HepG2 (cell line): ENCODE results near the gene SYNJ2. TPM values are rescaled to one million over a fixed set of nuclear protein-coding genes. Genes with fewer than 3 reads are reported as not detected.

Source experiments
- AGO1 ChIP-seq: fragments of 200-400 bp; formaldehyde crosslinking; IDR thresholded peaks from 2 replicates; pipeline ENCODE4 v1.6.1; 2017; ENCODE audit warnings: mild to moderate bottlenecking, low read depth, low read length, moderate library complexity; ENCODE audit not compliant: poor library complexity, severe bottlenecking
- AGO2 ChIP-seq: fragments of 200-400 bp; formaldehyde crosslinking; optimal IDR thresholded peaks from 2 replicates; pipeline ENCODE3; 2017; ENCODE audit warnings: mild to moderate bottlenecking, low read depth, low read length, moderate library complexity
- EHMT2 ChIP-seq: fragments of 200-600 bp; sonication (generic); IDR thresholded peaks from 2 replicates; pipeline ENCODE4 v1.7.0; 2017; ENCODE audit warnings: antibody characterized with exemption, low read depth, low read length, borderline replicate concordance
- EZH2 ChIP-seq: conservative IDR thresholded peaks from 2 replicates; pipeline ENCODE4 v1.6.1; 2012; ENCODE audit warnings: mild to moderate bottlenecking, low read depth, low read length, moderate library complexity
- HIC2 ChIP-seq: sonication (generic); formaldehyde crosslinking; IDR thresholded peaks from 2 replicates; pipeline ENCODE4 v1.9.0; 2022; ENCODE audit warnings: low read depth, missing genetic modification reagents
- MTF1 ChIP-seq: sonication (generic); formaldehyde crosslinking; IDR thresholded peaks from 2 replicates; pipeline ENCODE4 v1.5.0; 2020; ENCODE audit warnings: missing genetic modification reagents
- MYNN ChIP-seq: sonication (generic); formaldehyde crosslinking; IDR thresholded peaks from 2 replicates; pipeline ENCODE4 v1.4.0; 2020; ENCODE audit warnings: mild to moderate bottlenecking, low read depth, missing genetic modification reagents
- PREB ChIP-seq: sonication (generic); formaldehyde crosslinking; IDR thresholded peaks from 2 replicates; pipeline ENCODE4 v1.4.0; 2020; ENCODE audit warnings: missing genetic modification reagents
- STAG1 ChIP-seq: sonication (generic); formaldehyde crosslinking; IDR thresholded peaks from 2 replicates; pipeline ENCODE4 v1.4.0; 2020; ENCODE audit warnings: missing genetic modification reagents
- THAP9 ChIP-seq: sonication (generic); formaldehyde crosslinking; IDR thresholded peaks from 2 replicates; pipeline ENCODE4; 2020; ENCODE audit warnings: missing genetic modification reagents, mild to moderate bottlenecking, borderline replicate concordance
- YEATS4 ChIP-seq: sonication (generic); formaldehyde crosslinking; IDR thresholded peaks from 2 replicates; pipeline ENCODE4 v1.4.0; 2020; ENCODE audit warnings: missing genetic modification reagents, borderline replicate concordance
- ZBTB33 ChIP-seq: sonication (generic); formaldehyde crosslinking; IDR thresholded peaks from 2 replicates; pipeline ENCODE4 v1.4.0; 2020; ENCODE audit warnings: missing genetic modification reagents
- ZBTB8A ChIP-seq: sonication (generic); formaldehyde crosslinking; IDR thresholded peaks from 2 replicates; pipeline ENCODE4 v1.4.0; 2020; ENCODE audit warnings: mild to moderate bottlenecking, low read depth, missing genetic modification reagents, borderline replicate concordance
- ZFP82 ChIP-seq: sonication (generic); formaldehyde crosslinking; IDR thresholded peaks from 2 replicates; pipeline ENCODE4 v1.5.1; 2020; ENCODE audit warnings: mild to moderate bottlenecking, missing genetic modification reagents, borderline replicate concordance
- ZFP90 ChIP-seq: sonication (generic); formaldehyde crosslinking; IDR thresholded peaks from 2 replicates; pipeline ENCODE4 v1.8.0; 2022; ENCODE audit warnings: missing genetic modification reagents, mild to moderate bottlenecking, inconsistent platforms, borderline replicate concordance
- ZKSCAN5 ChIP-seq: sonication (generic); formaldehyde crosslinking; IDR thresholded peaks from 2 replicates; pipeline ENCODE4 v1.5.1; 2020; ENCODE audit warnings: mild to moderate bottlenecking, missing genetic modification reagents
- ZNF496 ChIP-seq: sonication (generic); formaldehyde crosslinking; IDR thresholded peaks from 2 replicates; pipeline ENCODE4 v1.8.1; 2023; ENCODE audit warnings: mild to moderate bottlenecking, moderate library complexity, missing genetic modification reagents; ENCODE audit not compliant: insufficient replicate concordance
- ZNF570 ChIP-seq: sonication (generic); formaldehyde crosslinking; IDR thresholded peaks from 2 replicates; pipeline ENCODE4 v1.4.0; 2020; ENCODE audit warnings: mild to moderate bottlenecking, missing genetic modification reagents, borderline replicate concordance
- ZNF616 ChIP-seq: sonication (generic); formaldehyde crosslinking; IDR thresholded peaks from 2 replicates; pipeline ENCODE4 v1.5.0; 2020; ENCODE audit warnings: low read depth, mild to moderate bottlenecking, missing genetic modification reagents
- ZNF672 ChIP-seq: sonication (generic); formaldehyde crosslinking; IDR thresholded peaks from 2 replicates; pipeline ENCODE4 v1.8.1; 2022; ENCODE audit warnings: missing genetic modification reagents
- polyA plus RNA-seq, 8 experiments: library from polyadenylated mRNA; depleted of rRNA in 3 of 8; stranded (reverse) in 7 of 8; unstranded in 1 of 8; fragments of >200 nt; fragmentation: Illumina TruSeq in 4 of 8; extraction: Trizol in 4 of 8; gene quantifications; 2 replicates each; pipeline versions ENCODE4 v1.2.1 to v1.2.3, GENCODE V29; 2011 to 2016; ENCODE audit warnings: low read depth in 4 of 8, missing spikeins in 1 of 8, mixed read lengths in 1 of 8; ENCODE audit not compliant: insufficient read depth in 1 of 8
- total RNA-seq, 5 experiments: library from RNA; depleted of rRNA; stranded (reverse); fragments of >200 nt; fragmentation: Illumina TruSeq; extraction: Trizol; gene quantifications; 2 replicates each; pipeline ENCODE4 v1.2.3, GENCODE V29; 2016; ENCODE audit warnings: low read depth in 1 of 5

SYNJ2 gene
- total and polyA plus RNA-seq, 2 of the 13 experiments (the other 11 are each of a cell fraction or from before 2014, with no cell fraction given), result 39.1 to 57.6 TPM

- no peak; the same call in 1 of the 2 replicates for TF ChIP-seq HIC2
- peak; percentile 56 for TF ChIP-seq ZBTB33 (CRISPR knock-in tag)
- no peak for TF ChIP-seq ZKSCAN5
- TF ChIP-seq YEATS4 (CRISPR knock-in tag), result peak; percentile 45; the same call in 1 of the 2 replicates
- TF ChIP-seq PREB (CRISPR knock-in tag), result no peak
- TF ChIP-seq ZNF496 (CRISPR knock-in tag), result no peak
- TF ChIP-seq MYNN, result no peak
- no peak for TF ChIP-seq AGO2
- no peak for TF ChIP-seq THAP9 (CRISPR knock-in tag)
- no peak for TF ChIP-seq EZH2
- no peak for TF ChIP-seq ZNF672
- TF ChIP-seq ZFP82 (CRISPR knock-in tag), result no peak
- TF ChIP-seq MTF1 (CRISPR knock-in tag), result no peak
- TF ChIP-seq ZFP90, result peak; percentile 67
- TF ChIP-seq AGO1, result no peak
- TF ChIP-seq ZBTB8A (CRISPR knock-in tag), result no peak
- no peak for TF ChIP-seq ZNF616 (CRISPR knock-in tag)
- TF ChIP-seq STAG1 (CRISPR knock-in tag), result peak; percentile 38; the same call in 1 of the 2 replicates
- no peak for TF ChIP-seq ZNF570 (CRISPR knock-in tag)
- no peak for TF ChIP-seq EHMT2
Observed at GRCh38 chr6:158040051-158040803, 58.6 kb downstream of the SYNJ2 start (continued).
